GM19025 (cell line): Measurements from ENCODE around the gene TTC23.
"Not testable (repeated sequence)": the region's sequence is repeated elsewhere in the genome, so short reads cannot be mapped to it uniquely, and the experiment has no call there.

Experiments used
- ATAC-seq: cut with Tn5 transposase; IDR thresholded peaks from one replicate; pipeline ENCODE4 v1.9.1; 2021; ENCODE audit warnings: mild to moderate bottlenecking, low read depth, moderate library complexity; ENCODE audit not compliant: unreplicated experiment

The TTC23 gene

DNA sequence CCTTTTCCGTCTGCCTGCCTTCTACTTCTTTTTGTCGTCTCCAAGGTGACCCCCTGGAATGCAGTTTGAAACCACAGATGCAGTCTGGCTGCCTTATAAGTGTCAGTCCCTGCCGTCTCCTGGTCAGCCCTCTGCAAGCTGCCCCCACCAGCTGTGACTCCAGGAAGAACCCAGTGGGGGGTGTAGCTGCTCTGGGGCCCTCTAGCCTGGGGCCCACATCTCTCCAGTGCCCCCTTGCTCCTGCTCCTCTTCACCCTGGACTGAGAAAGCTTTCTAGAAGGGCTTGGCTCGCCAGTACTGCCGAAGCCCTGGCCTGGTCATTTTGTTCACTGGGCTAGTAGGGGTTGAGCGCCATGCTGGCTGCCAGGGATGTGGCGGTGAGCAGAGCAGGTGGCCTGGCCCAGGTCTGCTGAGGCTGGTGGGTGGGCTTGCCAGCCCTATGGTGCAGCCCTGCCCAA lies 123.2 kb downstream of the TTC23 start:
- ATAC-seq, result no peak

GRCh38 chr15:99125061-99125891 lies 124.1 kb downstream of the TTC23 start:
- no peak for ATAC-seq

DNA sequence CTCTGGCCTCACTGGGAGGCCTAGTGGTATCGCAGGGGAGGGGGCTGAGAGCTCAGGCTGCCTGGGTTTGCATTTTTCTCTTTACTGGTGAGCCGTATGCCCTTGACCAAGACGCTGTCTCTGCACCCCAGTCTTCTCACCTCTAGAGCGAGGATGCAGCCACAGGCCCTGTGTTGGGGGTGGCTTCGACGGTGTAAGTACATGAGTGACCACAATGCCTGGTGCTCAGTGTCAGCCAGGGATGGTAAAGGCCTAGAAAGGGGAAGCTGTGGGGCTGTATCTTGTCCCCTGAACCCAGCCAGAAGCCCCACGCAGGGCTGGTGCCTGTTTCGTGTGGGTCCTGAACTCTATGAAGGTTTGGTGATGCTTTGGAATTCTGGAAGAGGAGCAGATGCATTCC lies 124.7 kb downstream of the TTC23 start:
- ATAC-seq, result no peak

GRCh38 chr15:99123713-99124451 lies 125.5 kb downstream of the TTC23 start:
- ATAC-seq, result no peak

DNA sequence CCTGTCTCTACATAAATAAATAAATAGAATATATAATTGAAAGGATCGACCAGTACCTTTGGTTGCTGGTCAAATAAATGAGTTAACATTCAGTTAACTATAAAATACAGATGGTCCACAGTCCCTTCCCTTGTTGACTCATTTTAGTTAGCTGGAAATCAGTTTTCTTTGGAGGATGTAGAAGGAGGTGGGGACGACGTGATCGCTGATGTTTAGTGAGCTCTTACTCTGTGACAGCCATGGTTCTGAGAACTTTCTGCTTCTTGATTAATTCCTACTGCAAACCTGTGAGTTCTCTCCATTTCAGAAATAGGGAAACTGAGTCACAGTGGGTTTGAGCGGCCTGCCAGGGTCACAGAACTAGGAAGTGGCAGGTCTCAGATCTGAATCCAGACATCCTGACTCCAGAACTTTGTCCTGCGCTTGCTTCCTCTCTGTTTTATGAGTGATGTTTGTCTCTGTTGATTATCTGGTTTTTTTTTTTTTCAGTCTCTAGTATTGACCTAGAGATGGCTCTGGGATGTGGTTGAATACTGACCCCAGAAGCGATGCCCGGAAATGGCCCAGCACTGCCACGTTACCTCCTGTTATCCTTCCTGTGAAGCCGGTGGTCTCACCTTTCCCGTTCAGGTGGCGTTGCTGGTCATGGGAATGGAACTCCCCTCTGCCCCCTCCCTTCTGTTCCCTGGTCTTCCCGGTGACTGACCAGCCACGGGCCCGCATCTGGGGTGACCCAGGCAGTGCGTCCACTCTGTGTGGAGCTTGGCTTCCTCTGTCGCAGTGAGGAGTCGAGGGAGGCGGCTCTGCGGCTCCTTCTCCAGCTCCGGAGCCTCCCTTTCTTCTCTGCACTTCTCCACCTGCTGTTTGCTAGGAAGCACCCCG lies 126.3 kb downstream of the TTC23 start:
- no peak for ATAC-seq

- no peak for ATAC-seq
Observed at GRCh38 chr15:99121691-99122410, 127.5 kb downstream of the TTC23 start.

GRCh38 chr15:99121207-99121606 lies 128.2 kb downstream of the TTC23 start:
- ATAC-seq, result no peak

GRCh38 chr15:99120050-99120777 lies 129.2 kb downstream of the TTC23 start:
- no peak for ATAC-seq

- no peak for ATAC-seq
Observed at GRCh38 chr15:99118801-99119546, 130.4 kb downstream of the TTC23 start.

- no peak for ATAC-seq
Observed at GRCh38 chr15:99118258-99118632, 131.1 kb downstream of the TTC23 start.

DNA sequence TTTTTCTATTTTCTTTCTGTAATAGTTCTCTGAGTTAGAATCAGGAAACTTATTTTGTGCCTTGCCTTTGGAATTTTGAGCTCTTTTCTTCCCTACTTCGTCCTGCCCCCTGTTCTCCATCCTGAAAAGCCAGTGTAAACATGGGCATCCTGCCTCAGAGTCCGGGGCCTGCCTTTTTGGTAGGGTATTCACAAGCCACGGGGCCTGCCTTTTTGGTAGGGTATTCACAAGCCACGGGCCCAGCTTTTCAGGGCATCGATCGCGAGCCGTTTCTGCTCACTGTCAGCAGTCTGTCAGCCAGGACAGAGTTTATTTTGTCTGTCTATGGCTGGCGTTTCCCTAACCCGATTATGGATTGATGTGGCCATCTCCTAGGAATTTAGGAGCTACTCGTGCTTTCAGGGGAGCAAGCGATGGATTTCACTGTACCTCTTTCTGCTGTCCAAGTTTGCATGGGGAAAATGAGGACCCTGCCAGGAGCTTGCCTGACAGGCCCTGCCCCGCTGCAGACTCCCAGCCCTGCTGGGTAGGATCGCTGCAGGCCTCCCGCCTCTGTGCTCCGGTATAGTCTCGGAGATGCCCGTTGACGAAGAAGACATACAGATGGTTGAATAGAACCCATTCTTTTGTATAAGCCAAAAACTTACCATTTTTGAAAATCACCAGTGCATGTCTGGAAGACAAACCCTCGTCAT lies 131.7 kb downstream of the TTC23 start:
- no peak for ATAC-seq

DNA sequence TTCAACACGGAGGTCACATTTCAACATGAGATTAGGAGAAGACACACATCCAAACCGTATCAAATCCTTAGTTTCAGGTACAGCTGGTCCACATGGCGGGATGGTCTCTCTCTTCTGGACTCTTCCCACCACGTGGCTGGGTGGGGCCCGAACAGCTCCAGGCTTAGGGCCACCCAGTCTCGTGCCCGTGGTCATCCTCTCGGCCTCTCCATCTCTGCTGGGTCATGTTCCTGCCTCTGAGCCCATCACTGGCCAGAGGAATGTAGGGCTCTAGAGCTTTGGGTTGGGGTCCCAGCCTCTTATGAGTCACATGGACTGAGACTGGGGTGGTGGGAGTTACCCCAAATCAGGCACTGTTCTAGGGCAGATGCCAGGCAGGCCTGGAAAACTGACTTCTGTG lies 132.3 kb downstream of the TTC23 start:
- no peak for ATAC-seq

DNA sequence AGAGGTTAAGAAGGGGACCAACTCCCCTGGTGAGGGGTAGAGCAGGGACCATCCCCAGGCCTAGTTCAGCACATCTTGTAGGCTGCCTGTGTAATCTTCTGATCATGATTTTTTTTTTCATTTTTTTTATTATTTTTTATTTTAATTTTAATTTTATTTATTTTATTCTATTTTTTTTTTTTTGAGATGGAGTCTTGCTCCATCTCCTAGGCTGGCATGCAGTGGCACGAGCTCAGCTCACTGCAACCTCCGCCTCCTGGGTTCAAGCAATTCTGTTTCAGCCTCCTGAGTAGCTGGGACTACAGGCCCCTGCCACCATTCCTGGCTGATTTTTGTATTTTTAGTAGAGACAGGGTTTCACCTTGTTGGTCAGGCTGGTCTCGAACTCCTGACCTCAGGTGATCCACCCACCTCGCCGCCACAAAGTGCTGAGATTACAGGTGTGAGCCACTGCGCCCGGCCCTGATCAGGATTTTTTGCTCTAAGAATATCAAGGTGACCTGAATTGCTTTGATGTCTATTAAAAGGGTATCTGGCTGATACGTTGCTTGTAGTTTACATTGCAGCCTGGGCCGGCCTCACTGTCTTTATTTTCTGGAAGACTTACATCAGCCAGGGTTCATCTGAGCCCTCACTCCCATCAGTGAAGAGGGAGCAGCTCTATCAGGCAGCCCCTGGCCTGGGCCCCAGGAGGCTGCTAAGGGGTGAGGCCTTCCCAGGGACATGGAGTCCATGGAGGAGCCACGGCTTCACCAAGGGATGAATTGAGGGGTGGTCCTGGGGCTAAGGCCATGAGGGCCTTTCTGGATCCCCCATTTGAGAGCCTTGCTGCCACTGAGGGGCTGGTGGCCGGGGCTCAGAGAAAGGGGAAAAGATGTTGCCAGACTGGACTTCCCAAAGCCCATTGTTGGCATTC lies 133.8 kb downstream of the TTC23 start:
- ATAC-seq, result no peak

- no peak for ATAC-seq
Observed at GRCh38 chr15:99114511-99115299, 134.7 kb downstream of the TTC23 start.

- no peak for ATAC-seq
Observed at GRCh38 chr15:99113547-99114271, 135.7 kb downstream of the TTC23 start.

- ATAC-seq, result not testable (repeated sequence)
Observed at GRCh38 chr15:99111641-99112040, 137.7 kb downstream of the TTC23 start.
